Colonic mucosa (tissue), 4 donors: Measurements from ENCODE around the gene SFTPD. TPM values are rescaled to one million over a fixed set of nuclear protein-coding genes. Genes with fewer than 3 reads are reported as not detected.

Experiments
- DNase-seq: peaks from one replicate; pipeline ENCODE4 v3.0.0-alpha.2; 2020
- H3K27ac ChIP-seq: fragments of 200-600 bp; one replicate; pipeline ENCODE4 v1.8.0; 2021
- H3K27me3 ChIP-seq: fragments of 200-600 bp; one replicate; pipeline ENCODE4 v1.8.0; 2021
- H3K36me3 ChIP-seq: fragments of 200-600 bp; one replicate; pipeline ENCODE4 v1.8.0; 2021
- H3K4me1 ChIP-seq: fragments of 200-600 bp; one replicate; pipeline ENCODE4 v1.8.0; 2021; ENCODE audit warnings: mild to moderate bottlenecking
- H3K4me3 ChIP-seq: fragments of 200-600 bp; one replicate; pipeline ENCODE4 v1.8.0; 2021
- H3K9ac ChIP-seq, 2 donors: one replicate each; pipeline ENCODE4 v1.7.0; 2013; ENCODE audit warnings: control low read depth in 2 of 2, low read depth in 2 of 2, low read length in 2 of 2
- H3K9me3 ChIP-seq: fragments of 200-600 bp; one replicate; pipeline ENCODE4 v1.8.0; 2021
- CTCF ChIP-seq: fragments of 200-600 bp; IDR thresholded peaks from one replicate; pipeline ENCODE4 v1.8.0; 2022; ENCODE audit warnings: antibody characterized with exemption, mild to moderate bottlenecking
- intact Hi-C: fragments of 100-400 bp; cut with DNase I; formaldehyde crosslinking; loops from one replicate; pipeline ENCODE4 v1.14.1; 2022
- total RNA-seq, 2 donors: library from RNA; stranded (reverse); fragmentation: NEBNext Ultra II Directional in 1 of 2; extraction: Animal tissue kit (Norgen Biotek cat#: 25700) in 1 of 2; gene quantifications; one replicate each; pipeline ENCODE4 v1.2.1, GENCODE V29; 2021
- donor health status: healthy.
- donor health status: DM: no; HTN: no; CAD: no.
- donor health status: DM: no; HTN: no; CAD: no.

SFTPD gene
- total RNA-seq, 2 donors from 2014 or later: 0.27 to 0.67 TPM

- TF ChIP-seq CTCF: no peak
- intact Hi-C loops: loop anchor here (10.0 kb wide), 1 partner anchor 388 kb away; no protein-coding TSS in a partner anchor
- no peak overlapping the region for H3K27ac ChIP-seq
- H3K36me3 ChIP-seq: no peaks in the 10 kb centered on the region
- no peaks in the 10 kb centered on the region for H3K27me3 ChIP-seq
- no peak overlapping the region for H3K9ac ChIP-seq
- H3K4me3 ChIP-seq: no peak overlapping the region
- no peaks in the 10 kb centered on the region for H3K9me3 ChIP-seq
- H3K4me1 ChIP-seq: no peaks in the 10 kb centered on the region
- no peak for DNase-seq
Observed at GRCh38 chr10:79932307-79932706, 16.6 kb downstream of the SFTPD start.

- H3K9me3 ChIP-seq: no peaks in the 10 kb centered on the region
- no peak for DNase-seq
- no peaks in the 10 kb centered on the region for H3K36me3 ChIP-seq
- no peak overlapping the region for H3K27ac ChIP-seq
- H3K9ac ChIP-seq: no peak overlapping the region
- H3K4me3 ChIP-seq: no peak overlapping the region
- no peaks in the 10 kb centered on the region for H3K4me1 ChIP-seq
- intact Hi-C loops: loop anchor here (10.0 kb wide), 1 partner anchor 386 kb away; no protein-coding TSS in a partner anchor
- no peaks in the 10 kb centered on the region for H3K27me3 ChIP-seq
- TF ChIP-seq CTCF: no peak
Observed at GRCh38 chr10:79930751-79931150, 18.2 kb downstream of the SFTPD start.

GRCh38 chr10:79930267-79930666 is 18.6 kb downstream of the SFTPD start:
- DNase-seq: no peak
- Histone ChIP-seq H3K27me3 (no peaks in the 10 kb centered on the region), H3K9ac (no peak overlapping the region), H3K4me3 (no peak overlapping the region), H3K27ac (no peak overlapping the region), H3K36me3 (no peaks in the 10 kb centered on the region), H3K9me3 (no peaks in the 10 kb centered on the region), H3K4me1 (no peaks in the 10 kb centered on the region)
- intact Hi-C loops: loop anchor here (10.0 kb wide), 1 partner anchor 385 kb away; no protein-coding TSS in a partner anchor
- TF ChIP-seq CTCF: no peak

- no peaks in the 10 kb centered on the region for H3K9me3 ChIP-seq
- no peaks in the 10 kb centered on the region for H3K36me3 ChIP-seq
- peak; percentile 80 for DNase-seq
- peak; percentile 91 for TF ChIP-seq CTCF
- no peak overlapping the region for H3K27ac ChIP-seq
- no peaks in the 10 kb centered on the region for H3K27me3 ChIP-seq
- no peaks in the 10 kb centered on the region for H3K4me1 ChIP-seq
- intact Hi-C loops: no loop called here
- H3K4me3 ChIP-seq: no peak overlapping the region
- H3K9ac ChIP-seq: no peak overlapping the region
Observed at GRCh38 chr10:79929409-79929904, 19.4 kb downstream of the SFTPD start.

- no peaks in the 10 kb centered on the region for H3K27me3 ChIP-seq
- intact Hi-C loops: no loop called here
- no peak overlapping the region for H3K27ac ChIP-seq
Observed at GRCh38 chr10:79928028-79928583, 20.8 kb downstream of the SFTPD start.

More at GRCh38 chr10:79928028-79928583, 20.8 kb downstream of the SFTPD start:
- H3K9ac ChIP-seq: no peak overlapping the region
- no peaks in the 10 kb centered on the region for H3K36me3 ChIP-seq
- H3K4me1 ChIP-seq: no peaks in the 10 kb centered on the region
- no peak for TF ChIP-seq CTCF
- H3K9me3 ChIP-seq: no peaks in the 10 kb centered on the region
- H3K4me3 ChIP-seq: no peak overlapping the region
- DNase-seq: peak; percentile 13
